ENCODE results near the gene SLC39A11.

DNA sequence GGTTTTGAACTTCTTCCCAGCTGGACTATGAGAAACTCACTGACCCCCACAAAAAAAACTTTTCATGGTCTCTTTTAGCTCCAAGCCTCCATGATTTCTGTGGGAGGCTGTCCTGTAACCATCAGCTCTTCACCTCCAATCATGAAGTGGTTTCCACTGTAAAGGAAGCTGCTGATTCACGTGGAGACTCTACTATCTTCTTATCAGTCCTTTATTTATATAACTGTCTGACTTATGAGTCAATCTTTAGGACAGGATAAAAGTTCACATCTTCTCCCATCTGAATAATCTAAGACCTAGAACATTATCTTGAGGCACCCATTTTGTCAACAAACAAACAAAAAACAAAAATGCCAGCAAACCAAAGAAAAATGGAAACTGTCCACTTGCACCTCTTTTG lies 409.9 kb downstream of the SLC39A11 start:
- TF ChIP-seq, protein P1, sequence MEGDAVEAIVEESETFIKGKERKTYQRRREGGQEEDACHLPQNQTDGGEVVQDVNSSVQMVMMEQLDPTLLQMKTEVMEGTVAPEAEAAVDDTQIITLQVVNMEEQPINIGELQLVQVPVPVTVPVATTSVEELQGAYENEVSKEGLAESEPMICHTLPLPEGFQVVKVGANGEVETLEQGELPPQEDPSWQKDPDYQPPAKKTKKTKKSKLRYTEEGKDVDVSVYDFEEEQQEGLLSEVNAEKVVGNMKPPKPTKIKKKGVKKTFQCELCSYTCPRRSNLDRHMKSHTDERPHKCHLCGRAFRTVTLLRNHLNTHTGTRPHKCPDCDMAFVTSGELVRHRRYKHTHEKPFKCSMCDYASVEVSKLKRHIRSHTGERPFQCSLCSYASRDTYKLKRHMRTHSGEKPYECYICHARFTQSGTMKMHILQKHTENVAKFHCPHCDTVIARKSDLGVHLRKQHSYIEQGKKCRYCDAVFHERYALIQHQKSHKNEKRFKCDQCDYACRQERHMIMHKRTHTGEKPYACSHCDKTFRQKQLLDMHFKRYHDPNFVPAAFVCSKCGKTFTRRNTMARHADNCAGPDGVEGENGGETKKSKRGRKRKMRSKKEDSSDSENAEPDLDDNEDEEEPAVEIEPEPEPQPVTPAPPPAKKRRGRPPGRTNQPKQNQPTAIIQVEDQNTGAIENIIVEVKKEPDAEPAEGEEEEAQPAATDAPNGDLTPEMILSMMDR (conservative IDR thresholded peaks at IDR 0.05; ENCODE audit: low read length): no peak
- no peak for TF ChIP-seq EZH2phosphoT487 (IDR thresholded peaks at IDR 0.05; ENCODE audit: borderline replicate concordance, low read depth, low read length)

Measured in OCI-LY7 (cell line).